PC-3 (cell line): ENCODE measurements around the gene GIGYF1. TPM values are rescaled to one million over a fixed set of nuclear protein-coding genes. Genes with fewer than 3 reads are reported as not detected.
A peak's percentile ranks its signal among the peaks of the same experiment; 100 is the strongest.

ENCODE experiments used
- ATAC-seq: fragments of 200-7000 bp; cut with Tn5 transposase; 2 replicates; pipeline ENCODE4 v1.9.1; 2020; ENCODE audit warnings: mild to moderate bottlenecking, moderate library complexity
- BruUV-seq: library from RNA; stranded (reverse); fragments of 400-500 nt; replicated peaks from 2 replicates; lab custom pipeline; 2021; lab: Mats Ljungman, UMichigan
- CTCF ChIA-PET: fragments of 300-600 bp; sonication (Branson Sonifier 250); formaldehyde crosslinking; loops from one replicate; lab custom pipeline; 2022; ENCODE audit warnings: antibody characterized with exemption; lab: Charles Lee
- POLR2A ChIA-PET: fragments of 300-600 bp; sonication (Branson Sonifier 250); formaldehyde crosslinking; loops from one replicate; lab custom pipeline; 2022; ENCODE audit warnings: antibody characterized with exemption; ENCODE audit not compliant: unreplicated experiment; lab: Charles Lee
- DNase-seq: peaks from one replicate; pipeline ENCODE4 v3.0.0-alpha.2; 2015
- H2AFZ ChIP-seq: fragments of 300-600 bp; sonication (generic); 2 replicates; pipeline ENCODE4 v1.6.0; 2016; ENCODE audit warnings: antibody characterized with exemption, low read length
- H3F3A ChIP-seq: fragments of 300-600 bp; sonication (generic); one replicate; pipeline ENCODE4 v1.6.0; 2017; ENCODE audit warnings: antibody characterized with exemption, low read length, control low read depth, mild to moderate bottlenecking; ENCODE audit not compliant: unreplicated experiment
- H3K27ac ChIP-seq: fragments of 300-600 bp; sonication (generic); 2 replicates; pipeline ENCODE4 v1.5.1; 2016; ENCODE audit warnings: mild to moderate bottlenecking, low read length
- H3K27me3 ChIP-seq: fragments of 300-600 bp; sonication (generic); 2 replicates; pipeline ENCODE4 v1.6.1; 2016; ENCODE audit warnings: low read length, mixed read lengths
- H3K36me3 ChIP-seq: fragments of 300-600 bp; sonication (generic); 2 replicates; pipeline ENCODE4 v1.6.1; 2016; ENCODE audit warnings: low read depth, mixed run types, low read length, mixed read lengths
- H3K4me1 ChIP-seq: fragments of 300-600 bp; sonication (generic); 2 replicates; pipeline ENCODE4 v1.5.1; 2016; ENCODE audit warnings: low read length; ENCODE audit not compliant: insufficient read depth
- H3K4me2 ChIP-seq: fragments of 300-600 bp; sonication (generic); 2 replicates; pipeline ENCODE4 v1.6.0; 2016; ENCODE audit warnings: low read length
- H3K4me3 ChIP-seq: fragments of 300-600 bp; sonication (generic); 2 replicates; pipeline ENCODE4 v1.5.1; 2016; ENCODE audit warnings: mild to moderate bottlenecking, low read length, mixed read lengths
- H3K79me2 ChIP-seq: fragments of 300-600 bp; sonication (generic); 2 replicates; pipeline ENCODE4 v1.6.1; 2017; ENCODE audit warnings: low read length, mixed read lengths
- H3K9ac ChIP-seq: fragments of 300-600 bp; sonication (generic); 2 replicates; pipeline ENCODE4 v1.6.0; 2016; ENCODE audit warnings: mild to moderate bottlenecking, low read length
- H3K9me2 ChIP-seq: fragments of 300-600 bp; sonication (generic); replicated peaks from 2 replicates; pipeline ENCODE4 v1.6.1; 2016; ENCODE audit warnings: mixed run types, low read length, mixed read lengths
- H3K9me3 ChIP-seq: fragments of 300-600 bp; sonication (generic); 2 replicates; pipeline ENCODE4 v1.6.1; 2016; ENCODE audit warnings: low read length, mixed read lengths
- H4K20me1 ChIP-seq: fragments of 300-600 bp; sonication (generic); 2 replicates; pipeline ENCODE4 v1.6.1; 2016; ENCODE audit warnings: low read length, mixed read lengths
- EZH2 ChIP-seq: fragments of 300-600 bp; sonication (generic); IDR thresholded peaks from one replicate; pipeline ENCODE4 v1.6.1; 2017; ENCODE audit warnings: antibody characterized with exemption, mild to moderate bottlenecking, low read length; ENCODE audit not compliant: unreplicated experiment
- EZH2phosphoT487 ChIP-seq: fragments of 300-600 bp; sonication (generic); IDR thresholded peaks from 2 replicates; pipeline ENCODE4 v1.6.1; 2018; ENCODE audit warnings: mild to moderate bottlenecking, antibody characterized with exemption, low read length, borderline replicate concordance
- intact Hi-C: fragments of 100-400 bp; cut with micrococcal nuclease; formaldehyde crosslinking; loops from 2 replicates; pipeline ENCODE4 v1.9.0; 2023
- total RNA-seq: library from RNA; depleted of rRNA; stranded (reverse); fragments of >200 nt; gene quantifications from 2 replicates; pipeline ENCODE4 v1.2.3, GENCODE V29; 2014
- TF ChIP-seq, protein P1 (sequence below): fragments of 300-600 bp; sonication (generic); conservative IDR thresholded peaks from 2 replicates; pipeline ENCODE4 v1.5.1; 2017; ENCODE audit warnings: antibody characterized with exemption, low read depth, mild to moderate bottlenecking, low read length

The GIGYF1 gene
- total RNA-seq, 1 experiment from 2014 or later, result 26.6 TPM

DNA sequence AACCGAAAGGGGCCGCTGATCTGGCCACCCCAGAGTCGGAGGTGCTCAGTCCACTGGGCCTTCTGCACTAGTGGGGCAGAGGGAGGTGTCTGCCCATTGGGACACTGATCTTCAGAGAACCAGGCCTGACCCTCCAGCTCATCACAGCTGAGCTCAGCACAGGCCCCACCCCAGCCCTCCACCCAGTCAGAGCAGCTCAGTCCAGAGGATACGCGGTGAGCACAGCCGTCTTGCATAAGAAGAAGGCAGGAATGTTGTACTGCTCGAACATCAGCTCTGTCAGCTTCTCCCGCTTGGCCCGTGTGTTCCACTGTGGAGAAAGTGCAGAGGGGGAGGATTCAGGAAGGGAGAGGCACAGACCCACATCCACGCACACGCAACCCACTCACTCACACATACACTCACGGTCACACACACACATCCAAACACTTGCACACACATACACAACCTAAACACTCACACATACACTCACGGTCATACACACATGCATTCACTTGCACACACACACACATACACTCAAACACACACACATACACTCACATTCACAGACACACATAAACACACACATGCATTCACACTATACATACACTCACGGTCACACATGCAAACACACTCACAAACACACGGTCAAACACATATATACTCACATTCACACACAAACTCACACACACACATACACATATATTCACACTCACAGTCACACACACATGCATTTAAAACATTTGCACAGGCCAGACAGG, 44.1 kb downstream of the GIGYF1 start:
- Histone ChIP-seq H3K27me3 (no peaks in the 10 kb centered on the region), H3K9me2 (no peaks in the 10 kb centered on the region), H3K36me3 (no peaks in the 10 kb centered on the region), H4K20me1 (no peaks in the 10 kb centered on the region), H3K79me2 (no peaks in the 10 kb centered on the region), H3F3A (no peaks in the 10 kb centered on the region), H3K9ac (no peak overlapping the region), H3K9me3 (no peaks in the 10 kb centered on the region), H3K4me3 (no peak overlapping the region), H3K4me1 (no peaks in the 10 kb centered on the region), H3K4me2 (no peak overlapping the region), H2AFZ (no peak overlapping the region), H3K27ac (no peak overlapping the region)
- TF ChIP-seq, protein P1, sequence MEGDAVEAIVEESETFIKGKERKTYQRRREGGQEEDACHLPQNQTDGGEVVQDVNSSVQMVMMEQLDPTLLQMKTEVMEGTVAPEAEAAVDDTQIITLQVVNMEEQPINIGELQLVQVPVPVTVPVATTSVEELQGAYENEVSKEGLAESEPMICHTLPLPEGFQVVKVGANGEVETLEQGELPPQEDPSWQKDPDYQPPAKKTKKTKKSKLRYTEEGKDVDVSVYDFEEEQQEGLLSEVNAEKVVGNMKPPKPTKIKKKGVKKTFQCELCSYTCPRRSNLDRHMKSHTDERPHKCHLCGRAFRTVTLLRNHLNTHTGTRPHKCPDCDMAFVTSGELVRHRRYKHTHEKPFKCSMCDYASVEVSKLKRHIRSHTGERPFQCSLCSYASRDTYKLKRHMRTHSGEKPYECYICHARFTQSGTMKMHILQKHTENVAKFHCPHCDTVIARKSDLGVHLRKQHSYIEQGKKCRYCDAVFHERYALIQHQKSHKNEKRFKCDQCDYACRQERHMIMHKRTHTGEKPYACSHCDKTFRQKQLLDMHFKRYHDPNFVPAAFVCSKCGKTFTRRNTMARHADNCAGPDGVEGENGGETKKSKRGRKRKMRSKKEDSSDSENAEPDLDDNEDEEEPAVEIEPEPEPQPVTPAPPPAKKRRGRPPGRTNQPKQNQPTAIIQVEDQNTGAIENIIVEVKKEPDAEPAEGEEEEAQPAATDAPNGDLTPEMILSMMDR, result no peak
- TF ChIP-seq EZH2phosphoT487 (no peak), EZH2 (no peak)
- DNase-seq (no peak), ATAC-seq (no peak)
- ChIA-PET CTCF (interaction anchor here (0.7 kb wide), 1 partner anchor 25 kb away, joined by 4 read pairs; no protein-coding TSS in a partner anchor), POLR2A (no interaction called here)
- intact Hi-C loops, result no loop called here
- BruUV-seq, result no TSS peak

DNA sequence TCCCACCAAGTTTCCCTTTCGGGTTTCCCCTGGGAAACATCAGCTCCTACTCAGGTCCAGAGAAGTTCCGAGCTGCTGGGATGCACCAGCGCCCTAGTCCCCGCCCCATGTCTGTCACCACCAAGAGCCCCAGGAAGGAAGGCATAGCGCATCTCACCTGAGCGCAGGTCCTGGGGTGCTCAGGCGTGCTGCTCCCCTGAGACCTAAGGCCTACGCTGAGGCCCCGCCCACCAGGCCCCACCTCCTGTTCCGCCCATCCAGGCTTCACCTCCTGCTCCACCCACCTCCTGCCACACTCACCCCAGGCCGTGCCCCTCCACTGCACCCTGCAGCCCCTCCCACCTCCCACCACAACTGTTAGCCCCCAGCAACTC, 51.5 kb downstream of the GIGYF1 start:
- DNase-seq, result no peak

More for the DNA sequence above, 51.5 kb downstream of the GIGYF1 start:
- no peaks in the 10 kb centered on the region for H3K36me3 ChIP-seq
- H3K9me3 ChIP-seq, result no peaks in the 10 kb centered on the region
- intact Hi-C loops, result no loop called here
- TF ChIP-seq EZH2phosphoT487, result no peak
- TF ChIP-seq, protein P1, result no peak
- no peak for TF ChIP-seq EZH2
- H3K79me2 ChIP-seq, result no peaks in the 10 kb centered on the region
- H3F3A ChIP-seq, result no peaks in the 10 kb centered on the region
- H4K20me1 ChIP-seq, result no peaks in the 10 kb centered on the region
- no TSS peak for BruUV-seq
- H3K27me3 ChIP-seq, result no peaks in the 10 kb centered on the region
- H3K9me2 ChIP-seq, result no peaks in the 10 kb centered on the region
- ATAC-seq, result peak; percentile 42; the same call in 1 of the 2 replicates
- ChIA-PET CTCF (interaction anchor here (0.6 kb wide), 1 partner anchor 30 kb away, joined by 3 read pairs; the partner anchor contains the start of gene MOSPD3), POLR2A (no interaction called here)
- no peak overlapping the region for H2AFZ ChIP-seq
- H3K4me2 ChIP-seq, result no peak overlapping the region
- no peak overlapping the region for H3K27ac ChIP-seq
- no peak overlapping the region for H3K9ac ChIP-seq
- no peak overlapping the region for H3K4me3 ChIP-seq
- H3K4me1 ChIP-seq, result no peaks in the 10 kb centered on the region
